ELR (cell line): ENCODE measurements around the gene TXLNA.
"Not testable (repeated sequence)": the region's sequence is repeated elsewhere in the genome, so short reads cannot be mapped to it uniquely, and the experiment has no call there.

ENCODE experiments used
- DNase-seq: peaks from one replicate; pipeline ENCODE4 v3.0.0-alpha.2; 2015; ENCODE audit warnings: low read depth

Gene TXLNA

GRCh38 chr1:32179443-32180185 is at the start of gene TXLNA:
Gene TXLNA (plus strand): TSS chr1:32179675. CDS start chr1:32180346, 671 bp downstream.
- DNase-seq: peak; percentile 95

DNA sequence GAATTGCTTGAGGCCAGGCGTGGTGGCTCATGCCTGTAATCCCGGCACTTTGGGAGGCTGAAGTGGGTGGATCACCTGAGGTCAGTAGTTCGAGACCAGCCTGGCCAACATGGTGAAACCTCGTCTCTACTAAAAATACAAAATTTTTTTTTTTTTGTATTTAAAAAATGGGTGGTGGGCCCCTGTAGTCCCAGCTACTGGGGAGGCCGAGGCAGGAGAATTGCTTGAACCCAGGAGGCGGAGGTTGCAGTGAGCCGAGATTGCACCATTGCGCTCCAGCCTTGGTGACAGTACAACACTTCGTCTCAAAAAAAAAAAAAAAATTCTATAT is 45.6 kb upstream of the TXLNA start:
- not testable (repeated sequence) for DNase-seq

- no peak for DNase-seq
Observed at GRCh38 chr1:32137111-32137510, 42.4 kb upstream of the TXLNA start.

GRCh38 chr1:32138965-32139364 is 40.5 kb upstream of the TXLNA start:
- DNase-seq: peak; percentile 89

- peak; percentile 57 for DNase-seq
Observed at GRCh38 chr1:32142446-32143301, 36.8 kb upstream of the TXLNA start.

- not testable (repeated sequence) for DNase-seq
Observed at GRCh38 chr1:32143302-32143695, 36.2 kb upstream of the TXLNA start.

DNA sequence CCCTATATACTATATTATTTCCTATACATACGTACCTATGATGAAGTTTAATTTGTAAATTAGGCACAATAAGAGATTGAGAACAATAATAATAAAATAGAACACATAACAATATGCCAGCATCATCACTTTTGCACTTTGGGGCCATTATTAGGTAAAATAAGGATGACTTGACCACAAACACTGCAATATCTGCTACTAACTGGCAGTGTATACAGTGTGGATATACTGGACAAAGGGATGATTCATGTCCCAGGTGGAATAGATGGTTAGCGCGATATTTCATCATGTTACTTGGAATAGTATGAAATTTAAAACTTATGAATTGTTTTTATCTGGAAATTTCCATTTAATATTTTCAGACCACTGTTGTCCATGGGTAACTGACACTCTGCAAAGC is 35.4 kb upstream of the TXLNA start:
- DNase-seq: no peak

GRCh38 chr1:32147799-32148198 is 31.7 kb upstream of the TXLNA start:
- DNase-seq: not testable (repeated sequence)

GRCh38 chr1:32150847-32151246 is 28.6 kb upstream of the TXLNA start:
- no peak for DNase-seq

DNA sequence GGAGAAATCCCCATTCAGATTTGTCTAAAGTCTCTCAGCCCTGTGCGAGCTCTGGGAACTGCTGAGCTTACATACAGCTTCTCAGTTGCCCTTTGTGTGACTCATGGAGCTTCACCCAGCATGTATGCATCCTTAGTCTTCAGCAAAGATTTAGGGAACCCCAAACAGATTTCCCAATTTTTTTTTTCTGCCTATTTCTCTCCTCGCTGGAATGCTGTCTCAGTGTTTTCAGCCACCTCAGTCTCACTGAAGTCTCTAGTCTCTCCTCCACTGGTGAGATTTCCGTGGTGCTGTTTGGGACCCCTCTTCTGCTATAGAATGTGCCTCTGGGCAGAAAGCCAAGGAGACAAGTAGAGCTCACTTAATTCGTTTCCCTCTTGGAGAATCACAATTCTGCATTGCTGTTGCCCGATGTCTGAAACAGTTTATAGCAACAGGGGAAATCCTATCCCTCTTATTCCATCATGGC is 28.1 kb upstream of the TXLNA start:
- DNase-seq: peak; percentile 73

DNA sequence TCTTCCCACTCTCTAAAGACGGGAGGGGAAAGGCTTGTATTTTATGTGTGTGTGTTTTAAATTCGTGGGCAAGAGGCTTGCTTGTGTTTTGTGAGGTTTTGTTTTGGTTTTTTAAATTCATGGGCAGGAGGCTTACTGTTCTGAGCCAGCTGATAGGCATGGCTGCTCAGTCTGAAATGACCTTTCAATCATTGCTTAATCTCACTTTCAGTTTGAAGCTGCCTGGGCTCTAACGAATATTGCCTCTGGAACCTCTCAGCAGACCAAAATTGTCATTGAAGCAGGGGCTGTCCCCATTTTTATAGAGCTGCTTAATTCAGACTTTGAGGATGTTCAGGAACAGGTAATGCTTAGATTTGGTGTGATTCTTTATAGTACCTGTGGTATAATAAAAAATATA is 20.3 kb upstream of the TXLNA start:
- DNase-seq: no peak

DNA sequence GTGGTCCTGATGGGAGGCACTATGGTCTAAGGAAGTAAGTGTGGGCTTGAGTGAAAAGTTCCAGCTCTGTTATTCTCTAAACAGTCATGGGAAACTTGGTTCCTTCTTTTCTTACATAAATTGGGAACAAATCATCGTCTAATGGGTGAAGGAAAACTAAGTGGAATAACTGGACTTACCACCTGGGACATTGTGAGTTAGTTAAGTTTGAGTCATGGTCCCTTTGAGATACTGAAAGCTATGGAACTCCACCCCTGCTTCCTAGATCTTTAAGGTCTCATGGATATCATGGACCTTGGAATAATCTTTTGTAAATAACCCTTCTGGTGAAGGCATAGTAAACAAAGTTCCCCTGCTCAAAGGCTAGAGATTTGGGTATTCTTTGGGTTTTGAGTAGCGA is 16.1 kb upstream of the TXLNA start:
- no peak for DNase-seq

DNA sequence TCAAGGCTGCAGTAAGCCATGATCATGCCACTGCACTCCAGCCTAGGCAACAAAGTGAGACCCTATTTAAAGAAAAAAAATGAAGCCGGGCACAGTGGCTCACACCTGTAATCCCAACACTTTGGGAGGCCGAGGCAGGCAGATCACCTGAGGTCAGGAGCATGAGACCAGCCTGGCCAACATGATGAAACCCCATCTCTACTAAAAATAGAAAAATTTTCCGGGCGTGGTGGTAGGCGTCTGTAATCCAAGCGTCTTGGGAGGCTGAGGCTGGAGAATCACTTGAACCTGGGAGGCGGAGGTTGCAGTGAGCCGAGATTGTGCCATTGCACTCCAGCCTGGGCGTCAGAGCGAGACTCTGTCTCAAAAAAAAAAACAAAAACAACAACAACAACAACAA is 13.8 kb upstream of the TXLNA start:
- DNase-seq: not testable (repeated sequence)

- no peak for DNase-seq
Observed at GRCh38 chr1:32170991-32171390, 8.5 kb upstream of the TXLNA start.

- DNase-seq: peak; percentile 37
Observed at GRCh38 chr1:32172621-32173245, 6.7 kb upstream of the TXLNA start.

DNA sequence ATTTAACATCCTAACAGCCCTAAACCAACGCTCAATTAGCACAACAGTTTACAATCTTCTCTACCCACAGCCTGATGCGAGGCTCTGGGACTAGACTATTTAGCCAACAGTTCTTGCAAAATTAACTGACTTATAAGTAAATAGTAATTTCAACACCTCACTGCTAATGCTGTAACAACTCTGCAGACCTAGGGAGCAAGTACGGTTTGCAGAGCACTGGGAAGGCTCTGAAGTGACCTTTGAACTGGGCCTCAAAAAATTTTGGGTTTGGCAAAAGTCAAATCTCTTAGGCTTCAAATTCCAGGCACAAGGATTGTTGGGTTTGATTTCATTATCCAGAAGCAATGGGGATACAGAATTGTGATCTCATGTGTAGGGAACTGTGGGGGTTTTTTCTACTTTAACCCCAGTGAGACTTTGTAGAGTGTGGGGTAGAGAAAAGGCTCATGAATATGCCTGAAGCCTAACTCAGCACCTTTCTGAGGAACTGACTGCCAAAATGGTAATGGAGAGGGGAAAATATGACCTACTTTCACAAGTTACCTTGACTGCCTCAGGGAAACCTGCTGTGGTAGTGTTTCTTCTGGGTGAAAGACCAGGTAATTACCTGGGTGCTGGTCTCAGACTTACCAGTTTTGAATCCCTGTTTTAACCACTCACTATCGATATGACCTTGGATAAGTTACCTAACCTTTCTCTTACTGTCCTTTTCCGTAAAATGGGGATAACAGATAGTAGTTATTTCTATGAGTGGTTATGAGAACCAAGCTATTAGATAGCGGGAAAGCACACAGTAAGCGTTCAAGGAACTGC is 889 bp upstream of the TXLNA start:
- DNase-seq: no peak

- DNase-seq: no peak
Observed at GRCh38 chr1:32179193-32179442, 357 bp upstream of the TXLNA start.

DNA sequence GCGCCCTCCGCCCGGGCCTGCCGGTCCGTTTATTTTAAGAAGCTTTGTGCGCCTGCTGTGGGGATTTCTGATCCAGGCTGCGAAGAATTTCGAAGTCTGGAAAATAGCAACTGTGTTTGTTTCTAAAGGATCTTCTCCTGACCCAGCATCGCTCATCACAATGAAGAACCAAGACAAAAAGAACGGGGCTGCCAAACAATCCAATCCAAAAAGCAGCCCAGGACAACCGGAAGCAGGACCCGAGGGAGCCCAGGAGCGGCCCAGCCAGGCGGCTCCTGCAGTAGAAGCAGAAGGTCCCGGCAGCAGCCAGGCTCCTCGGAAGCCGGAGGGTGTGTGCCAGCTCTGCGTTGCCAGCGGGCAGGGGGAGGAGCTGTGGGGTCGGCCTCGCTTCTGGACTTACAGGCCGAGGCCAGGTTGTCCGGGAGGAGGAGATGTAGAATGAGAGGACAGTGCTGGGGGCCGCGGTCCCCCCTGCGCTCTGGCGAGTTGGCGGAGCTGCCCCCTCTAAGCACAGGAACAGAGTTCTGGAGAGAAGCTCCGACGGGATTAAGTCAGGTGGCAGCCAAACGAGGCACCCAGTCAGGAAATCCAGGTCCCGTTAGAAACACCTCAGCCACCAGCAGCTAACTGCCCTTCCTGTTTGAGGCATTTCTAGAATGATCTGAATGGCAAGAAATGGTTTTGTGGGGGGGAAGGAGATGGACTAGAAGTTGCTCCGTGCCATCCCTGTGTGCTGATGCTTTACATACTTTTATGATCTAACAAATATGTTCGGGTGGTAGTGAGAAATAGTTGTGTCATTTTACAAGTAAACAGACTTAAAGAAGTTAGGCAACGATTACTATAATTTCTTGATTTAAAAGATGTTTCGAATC is 948 bp downstream of the TXLNA start:
- peak; percentile 66 for DNase-seq

GRCh38 chr1:32181065-32181464 is 1.6 kb downstream of the TXLNA start:
- no peak for DNase-seq

GRCh38 chr1:32181563-32181962 is 2.1 kb downstream of the TXLNA start:
- no peak for DNase-seq

GRCh38 chr1:32182060-32182459 is 2.6 kb downstream of the TXLNA start:
- DNase-seq: no peak
